GM19238 (cell line): ENCODE data around the gene CD96.
"Not testable (repeated sequence)": the region's sequence is repeated elsewhere in the genome, so short reads cannot be mapped to it uniquely, and the experiment has no call there.

Experiments used
- DNase-seq: peaks from one replicate; pipeline ENCODE4 v3.0.0; 2011; ENCODE audit warnings: low spot score; ENCODE audit not compliant: insufficient read length

CD96 gene

GRCh38 chr3:111672461-111672860 lies 130.5 kb downstream of the CD96 start:
- DNase-seq = not testable (repeated sequence)

- DNase-seq = no peak
Measured at GRCh38 chr3:111675846-111676210, 133.8 kb downstream of the CD96 start.

GRCh38 chr3:111676211-111677006 lies 134.4 kb downstream of the CD96 start:
- DNase-seq = no peak

DNA sequence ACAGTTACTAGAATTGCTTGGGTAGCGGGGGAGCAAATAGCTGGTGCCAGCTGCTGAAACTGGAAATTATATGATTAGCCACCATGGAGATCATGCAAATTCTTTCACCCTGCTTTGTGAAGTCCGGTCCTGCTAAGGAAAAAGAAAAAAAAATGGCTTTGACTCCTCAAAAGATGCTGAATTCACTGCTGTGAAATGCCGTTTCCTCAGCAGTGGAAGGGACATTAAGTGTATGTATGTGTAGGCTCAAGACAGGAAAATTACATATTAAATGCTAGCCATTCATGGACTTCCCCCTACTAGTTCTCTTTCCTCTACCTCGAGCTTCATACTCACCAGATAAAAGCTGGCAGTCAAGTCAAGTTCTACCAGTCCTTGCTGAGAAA lies 135.0 kb downstream of the CD96 start:
- DNase-seq = no peak

- no peak for DNase-seq
Measured at GRCh38 chr3:111681661-111682426, 139.8 kb downstream of the CD96 start.

GRCh38 chr3:111684640-111685039 lies 142.6 kb downstream of the CD96 start:
- no peak for DNase-seq

GRCh38 chr3:111688190-111688800 lies 146.3 kb downstream of the CD96 start:
- DNase-seq = no peak

GRCh38 chr3:111690242-111690641 lies 148.2 kb downstream of the CD96 start:
- DNase-seq = no peak

GRCh38 chr3:111691293-111691909 lies 149.4 kb downstream of the CD96 start:
- DNase-seq = no peak

DNA sequence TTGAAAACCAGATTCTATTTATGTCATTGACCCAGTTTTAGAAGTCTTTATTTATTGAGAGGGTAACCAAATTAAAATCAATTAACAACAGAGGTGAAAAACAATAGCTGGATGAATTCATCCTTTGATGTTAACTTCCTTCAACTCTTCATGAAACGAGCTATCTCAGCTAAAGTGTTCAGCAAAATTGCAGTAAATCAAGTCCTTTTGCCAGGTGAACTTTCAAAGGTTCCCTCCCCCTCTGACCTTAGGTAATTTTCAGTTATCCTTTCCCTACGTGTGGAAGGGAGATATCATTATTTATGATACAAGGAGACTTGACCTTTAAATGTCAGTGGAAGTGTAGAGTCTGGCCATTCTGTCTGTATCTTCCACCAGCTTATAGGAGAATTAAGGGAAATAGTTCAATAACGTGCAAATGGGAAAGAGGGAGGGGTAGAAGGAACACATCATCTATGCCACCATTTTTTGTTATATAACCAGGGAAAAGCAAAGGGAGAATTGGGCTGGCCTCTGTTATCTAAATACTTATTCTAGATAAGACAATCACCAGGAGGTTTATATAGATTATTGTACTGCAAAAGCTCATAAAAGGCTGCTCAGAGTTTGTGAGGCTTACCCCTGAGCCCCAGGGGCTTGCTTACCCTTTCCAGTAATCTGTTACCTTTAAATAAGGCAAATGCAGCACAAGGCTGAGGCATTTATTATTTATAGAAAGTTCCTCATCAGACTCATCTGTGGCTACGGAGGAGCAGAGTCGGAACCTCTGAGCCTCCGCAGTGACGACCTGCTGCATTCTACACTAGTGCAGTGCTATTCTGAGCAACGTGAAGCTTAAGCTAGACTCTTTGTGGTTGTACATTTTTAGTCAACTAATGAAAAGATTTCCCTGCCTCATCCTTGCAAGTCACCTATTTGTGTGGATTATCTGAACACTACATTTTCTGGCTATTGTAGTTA lies 150.9 kb downstream of the CD96 start:
- no peak for DNase-seq

DNA sequence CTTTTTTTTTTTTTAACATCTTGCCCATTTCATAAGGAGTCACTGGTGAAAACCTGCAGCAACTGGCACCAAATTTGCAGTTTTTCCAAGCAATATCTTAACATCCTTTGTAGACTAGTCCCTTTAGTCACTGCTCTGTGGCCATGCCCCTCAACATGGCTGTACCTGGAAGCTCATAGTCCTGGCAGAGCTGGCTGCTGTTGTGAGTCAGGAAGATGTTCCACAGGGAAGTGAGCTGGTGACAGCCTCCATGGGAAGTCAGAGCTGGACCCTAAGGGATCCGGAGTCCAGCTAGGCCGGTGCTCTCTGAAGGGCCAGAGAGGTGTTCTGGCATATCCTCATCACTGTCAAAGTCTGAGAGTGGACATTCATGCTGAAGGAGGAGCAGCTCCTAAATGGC lies 152.5 kb downstream of the CD96 start:
- DNase-seq = no peak

DNA sequence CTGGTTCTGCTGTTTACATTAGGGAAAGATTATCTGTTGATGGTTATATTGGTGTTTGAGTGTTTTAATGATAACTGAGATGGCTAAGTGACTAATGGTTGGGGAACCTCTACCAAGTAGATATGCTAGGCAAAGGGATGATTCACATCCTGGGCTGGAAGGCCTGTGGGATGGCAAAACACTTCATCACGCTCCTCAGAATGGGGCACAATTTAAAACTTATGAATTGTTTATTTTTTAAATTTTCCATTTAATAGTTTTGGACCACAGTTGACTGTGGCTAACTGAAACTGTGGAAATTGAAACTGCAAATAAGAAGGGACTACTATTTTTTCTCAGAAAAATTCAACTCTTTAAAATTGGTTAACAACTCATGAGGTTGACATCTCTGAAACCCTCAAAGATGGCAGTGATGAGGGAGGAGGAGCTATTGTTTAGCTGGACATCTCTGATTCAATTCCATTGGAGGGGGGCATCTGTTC lies 153.7 kb downstream of the CD96 start:
- DNase-seq = no peak

GRCh38 chr3:111700054-111700453 lies 158.1 kb downstream of the CD96 start:
- DNase-seq = no peak

DNA sequence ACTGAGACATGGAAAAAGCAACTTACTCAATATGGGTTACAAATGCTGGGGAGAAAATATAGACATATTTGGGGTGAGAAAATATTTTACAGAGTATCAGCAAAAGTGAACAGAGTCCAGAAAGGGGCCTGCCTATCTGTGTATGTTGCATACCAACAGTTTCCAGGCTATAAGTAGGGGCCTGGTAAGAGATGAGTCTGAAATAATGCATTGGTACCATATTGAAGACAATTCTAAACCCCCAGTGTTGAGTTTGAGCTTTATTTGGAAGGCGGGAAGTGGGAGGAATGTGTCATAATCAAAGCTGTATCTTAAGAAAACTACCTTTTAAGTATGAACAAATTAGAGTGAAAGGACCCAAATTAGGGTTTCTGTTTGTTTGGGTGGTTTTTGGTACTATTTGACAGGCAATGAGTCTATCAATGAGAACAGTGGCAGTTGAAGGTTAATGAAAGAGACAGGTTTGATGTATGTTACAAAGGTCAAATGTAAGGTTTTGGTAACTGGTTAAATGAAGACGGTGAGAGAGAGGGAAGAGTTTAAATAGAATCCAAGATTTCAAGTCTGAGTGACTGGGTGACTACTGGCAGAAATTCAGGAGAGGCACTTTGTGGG lies 159.4 kb downstream of the CD96 start:
- DNase-seq = no peak
